ENCODE data around the gene PDLIM4.

DNA sequence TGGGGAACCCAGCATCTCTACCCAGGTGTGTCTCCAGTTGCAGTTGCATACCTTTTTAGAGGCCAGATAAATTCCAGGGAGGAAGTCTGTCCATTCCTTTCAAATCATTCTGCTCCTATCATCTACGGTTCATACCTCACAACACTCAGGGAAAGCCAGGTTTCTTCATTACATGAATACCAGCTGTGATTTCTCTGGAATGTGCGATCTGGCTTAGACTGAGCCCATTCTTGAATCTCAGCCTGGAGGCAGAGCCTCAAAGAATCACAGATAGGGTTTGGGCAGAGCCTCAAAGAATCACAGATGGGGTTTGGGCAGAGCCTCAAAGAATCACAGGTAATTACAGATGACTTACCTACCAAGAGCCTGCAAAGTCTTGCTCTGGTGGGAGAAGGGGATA, 37.0 kb upstream of the PDLIM4 start:
- TF ChIP-seq, protein P1, sequence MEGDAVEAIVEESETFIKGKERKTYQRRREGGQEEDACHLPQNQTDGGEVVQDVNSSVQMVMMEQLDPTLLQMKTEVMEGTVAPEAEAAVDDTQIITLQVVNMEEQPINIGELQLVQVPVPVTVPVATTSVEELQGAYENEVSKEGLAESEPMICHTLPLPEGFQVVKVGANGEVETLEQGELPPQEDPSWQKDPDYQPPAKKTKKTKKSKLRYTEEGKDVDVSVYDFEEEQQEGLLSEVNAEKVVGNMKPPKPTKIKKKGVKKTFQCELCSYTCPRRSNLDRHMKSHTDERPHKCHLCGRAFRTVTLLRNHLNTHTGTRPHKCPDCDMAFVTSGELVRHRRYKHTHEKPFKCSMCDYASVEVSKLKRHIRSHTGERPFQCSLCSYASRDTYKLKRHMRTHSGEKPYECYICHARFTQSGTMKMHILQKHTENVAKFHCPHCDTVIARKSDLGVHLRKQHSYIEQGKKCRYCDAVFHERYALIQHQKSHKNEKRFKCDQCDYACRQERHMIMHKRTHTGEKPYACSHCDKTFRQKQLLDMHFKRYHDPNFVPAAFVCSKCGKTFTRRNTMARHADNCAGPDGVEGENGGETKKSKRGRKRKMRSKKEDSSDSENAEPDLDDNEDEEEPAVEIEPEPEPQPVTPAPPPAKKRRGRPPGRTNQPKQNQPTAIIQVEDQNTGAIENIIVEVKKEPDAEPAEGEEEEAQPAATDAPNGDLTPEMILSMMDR (IDR thresholded peaks at IDR 0.05; ENCODE audit: low read depth, low read length), result no peak
- TF ChIP-seq POLR2A (IDR thresholded peaks at IDR 0.05; ENCODE audit: extremely low read depth, insufficient read length), result no peak
- TF ChIP-seq, protein P2, sequence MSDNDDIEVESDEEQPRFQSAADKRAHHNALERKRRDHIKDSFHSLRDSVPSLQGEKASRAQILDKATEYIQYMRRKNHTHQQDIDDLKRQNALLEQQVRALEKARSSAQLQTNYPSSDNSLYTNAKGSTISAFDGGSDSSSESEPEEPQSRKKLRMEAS (IDR thresholded peaks at IDR 0.05; ENCODE audit: low read depth, low read length), result no peak
